Uterus (tissue), 4 donors: ENCODE data around the gene SAV1. TPM values are rescaled to one million over a fixed set of nuclear protein-coding genes. Genes with fewer than 3 reads are reported as not detected.

ENCODE experiments used
- DNase-seq, 2 donors: peaks; one replicate each; pipeline ENCODE4 v3.0.0-alpha.2; 2019 to 2020
- H3K27ac ChIP-seq, 2 donors: fragments of 200-600 bp; sonication (generic); 1 replicate in 1 of 2; 2 replicates in 1 of 2; pipeline ENCODE4 v1.5.1; 2016 to 2018
- H3K27me3 ChIP-seq, 2 donors: fragments of 200-600 bp; sonication (generic); one replicate each; pipeline ENCODE4 v1.5.1; 2018 to 2019; ENCODE audit warnings: control low read depth in 1 of 2
- H3K36me3 ChIP-seq, 2 donors: fragments of 200-600 bp; sonication (generic); one replicate each; pipeline ENCODE4 v1.5.1; 2019; ENCODE audit warnings: control low read depth in 1 of 2
- H3K4me1 ChIP-seq, 2 donors: fragments of 200-600 bp; sonication (generic); one replicate each; pipeline ENCODE4 v1.5.1; 2018 to 2019; ENCODE audit warnings: control low read depth in 1 of 2
- H3K4me3 ChIP-seq, 2 donors: fragments of 200-600 bp; sonication (generic); 1 replicate in 1 of 2; 2 replicates in 1 of 2; pipeline ENCODE4 v1.5.1; 2018 to 2019; ENCODE audit warnings: mild to moderate bottlenecking in 1 of 2
- H3K9me3 ChIP-seq, 2 donors: fragments of 200-600 bp; sonication (generic); one replicate each; pipeline ENCODE4 v1.5.1; 2019; ENCODE audit warnings: control low read depth in 1 of 2
- CTCF ChIP-seq, 4 experiments: fragments of 200-600 bp in 2 of 4; fragments of 450-650 bp in 2 of 4; sonication (generic) in 2 of 4; IDR thresholded peaks; one replicate each; pipeline ENCODE4 v1.5.1; 2016 to 2019; ENCODE audit warnings: antibody characterized with exemption in 4 of 4, mild to moderate bottlenecking in 2 of 4, moderate library complexity in 1 of 4
- POLR2A ChIP-seq, 2 donors: fragments of 450-650 bp; IDR thresholded peaks; one replicate each; pipeline ENCODE4 v1.6.1; 2016; ENCODE audit warnings: antibody characterized with exemption in 2 of 2, mild to moderate bottlenecking in 1 of 2, moderate library complexity in 1 of 2
- intact Hi-C: fragments of 100-400 bp; cut with DNase I; formaldehyde crosslinking; loops from one replicate; pipeline ENCODE4 v1.15.1; 2023; ENCODE audit warnings: low total_unique reads
- small RNA-seq: library from RNA; depleted of rRNA; stranded (forward); fragments of <200 nt; gene quantifications from one replicate; pipeline ENCODE3, GENCODE V24; 2016
- total RNA-seq, 4 donors: library from RNA; depleted of rRNA in 3 of 4; stranded (reverse); fragments of >200 nt in 3 of 4; gene quantifications; one replicate each; pipeline versions ENCODE4 v1.1.0 to v1.2.4, GENCODE V29; 2014 to 2023
- donor health status: DM: yes; HTN: yes; CAD: no.

The SAV1 gene
- total RNA-seq, 4 donors from 2014 or later = 18.2 to 42.9 (median 35.8) TPM

- Histone ChIP-seq H3K36me3 (no peaks in the 10 kb centered on the region), H3K27ac (no peak overlapping the region), H3K4me3 (no peak overlapping the region), H3K4me1 (no peaks in the 10 kb centered on the region), H3K27me3 (no peaks in the 10 kb centered on the region), H3K9me3 (no peaks in the 10 kb centered on the region)
- TF ChIP-seq POLR2A (IDR thresholded peaks at IDR 0.05) (no peak), CTCF (IDR thresholded peaks at IDR 0.05) (no peak)
- no peak for DNase-seq
- intact Hi-C loops = no loop called here
These were observed 73.4 kb downstream of the SAV1 start for GRCh38 chr14:50594577-50595316.

GRCh38 chr14:50590464-50590863 lies 77.6 kb downstream of the SAV1 start:
- DNase-seq = no peak
- no peaks in the 10 kb centered on the region for H3K27me3 ChIP-seq
- TF ChIP-seq CTCF (IDR thresholded peaks at IDR 0.05) (no peak), POLR2A (IDR thresholded peaks at IDR 0.05) (no peak)
- no peaks in the 10 kb centered on the region for H3K36me3 ChIP-seq
- H3K9me3 ChIP-seq = no peaks in the 10 kb centered on the region
- H3K4me1 ChIP-seq = no peaks in the 10 kb centered on the region
- H3K4me3 ChIP-seq = no peak overlapping the region
- H3K27ac ChIP-seq = no peak overlapping the region
- intact Hi-C loops = no loop called here

Small RNA genes within 50 kb of the gene (small RNA-seq; reads per million reads assigned to genes)
- not detected for gene RN7SL452P

Other genes with a start within 250 kb of the SAV1 start
- gene MAP4K5, start 135.7 kb downstream of the SAV1 start, total RNA-seq = 100 to 1,000 TPM in 2 of 4 donors, 10 to 100 TPM in 2; 44.6 to 179 (median 97.8) TPM
- 10 to 100 TPM in 3 of 4 donors, 1 to 10 TPM in 1; 1.5 to 24.3 (median 13.0) TPM for gene ATL1, start 108.2 kb downstream of the SAV1 start, total RNA-seq
- 10 to 100 TPM in 3 of 4 donors, 1 to 10 TPM in 1; 8.8 to 45.6 (median 34.2) TPM for gene NIN, start 162.9 kb upstream of the SAV1 start, total RNA-seq
- gene ABHD12B, start 203.7 kb upstream of the SAV1 start, total RNA-seq = not detected